PC-9 (cell line): ENCODE results near the gene SLC6A18.

Source experiments
- CTCF ChIP-seq: fragments of 200-600 bp; sonication (generic); conservative IDR thresholded peaks from 2 replicates; pipeline ENCODE4 v1.6.1; 2017; ENCODE audit warnings: mixed run types, antibody characterized with exemption, mild to moderate bottlenecking, moderate library complexity
- EZH2 ChIP-seq: fragments of 200-600 bp; sonication (generic); IDR thresholded peaks from 2 replicates; pipeline ENCODE4 v1.8.0; 2017; ENCODE audit warnings: antibody characterized with exemption, low read depth

GRCh38 chr5:1295650-1296037, 70.5 kb downstream of the SLC6A18 start:
- no peak for TF ChIP-seq CTCF
- TF ChIP-seq EZH2: no peak
